22Rv1 (cell line): Measurements from ENCODE around the gene FLAD1.

ENCODE experiments used
- ZFX ChIP-seq: fragments of 450-650 bp; IDR thresholded peaks from 2 replicates; pipeline ENCODE4 v1.6.1; 2017; ENCODE audit warnings: antibody characterized with exemption, borderline replicate concordance
- TF ChIP-seq, protein P1 (sequence below): fragments of 450-650 bp; IDR thresholded peaks from 2 replicates; pipeline ENCODE4 v1.5.1; 2017; ENCODE audit warnings: mild to moderate bottlenecking

GRCh38 chr1:154988058-154988954 lies 5.2 kb downstream of the FLAD1 start:
- TF ChIP-seq, protein P1, sequence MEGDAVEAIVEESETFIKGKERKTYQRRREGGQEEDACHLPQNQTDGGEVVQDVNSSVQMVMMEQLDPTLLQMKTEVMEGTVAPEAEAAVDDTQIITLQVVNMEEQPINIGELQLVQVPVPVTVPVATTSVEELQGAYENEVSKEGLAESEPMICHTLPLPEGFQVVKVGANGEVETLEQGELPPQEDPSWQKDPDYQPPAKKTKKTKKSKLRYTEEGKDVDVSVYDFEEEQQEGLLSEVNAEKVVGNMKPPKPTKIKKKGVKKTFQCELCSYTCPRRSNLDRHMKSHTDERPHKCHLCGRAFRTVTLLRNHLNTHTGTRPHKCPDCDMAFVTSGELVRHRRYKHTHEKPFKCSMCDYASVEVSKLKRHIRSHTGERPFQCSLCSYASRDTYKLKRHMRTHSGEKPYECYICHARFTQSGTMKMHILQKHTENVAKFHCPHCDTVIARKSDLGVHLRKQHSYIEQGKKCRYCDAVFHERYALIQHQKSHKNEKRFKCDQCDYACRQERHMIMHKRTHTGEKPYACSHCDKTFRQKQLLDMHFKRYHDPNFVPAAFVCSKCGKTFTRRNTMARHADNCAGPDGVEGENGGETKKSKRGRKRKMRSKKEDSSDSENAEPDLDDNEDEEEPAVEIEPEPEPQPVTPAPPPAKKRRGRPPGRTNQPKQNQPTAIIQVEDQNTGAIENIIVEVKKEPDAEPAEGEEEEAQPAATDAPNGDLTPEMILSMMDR, result peak; percentile 20; the same call in 1 of the 2 replicates
- TF ChIP-seq ZFX, result no peak
